ENCODE results near the gene C1QTNF2.

The C1QTNF2 gene

GRCh38 chr5:160327818-160328217, 42.6 kb downstream of the C1QTNF2 start:
- no peak for DNase-seq (ENCODE audit: low read depth)
- H3K4me3 ChIP-seq (ENCODE audit: low read length), result no peak overlapping the region
- no peak for TF ChIP-seq CTCF (conservative IDR thresholded peaks at IDR 0.05; ENCODE audit: low read depth, low read length)

GRCh38 chr5:160326981-160327380, 43.4 kb downstream of the C1QTNF2 start:
- DNase-seq (ENCODE audit: low read depth), result no peak
- H3K4me3 ChIP-seq (ENCODE audit: low read length), result no peak overlapping the region
- no peak for TF ChIP-seq CTCF (conservative IDR thresholded peaks at IDR 0.05; ENCODE audit: low read depth, low read length)

- no peak for TF ChIP-seq CTCF (conservative IDR thresholded peaks at IDR 0.05; ENCODE audit: low read depth, low read length)
- DNase-seq (ENCODE audit: low read depth), result no peak
- H3K4me3 ChIP-seq (ENCODE audit: low read length), result no peak overlapping the region
Measured at GRCh38 chr5:160325716-160326115, 44.7 kb downstream of the C1QTNF2 start.

GRCh38 chr5:160324886-160325285, 45.5 kb downstream of the C1QTNF2 start:
- no peak for TF ChIP-seq CTCF (conservative IDR thresholded peaks at IDR 0.05; ENCODE audit: low read depth, low read length)

GRCh38 chr5:160318409-160318808, 52.0 kb downstream of the C1QTNF2 start:
- no peak for DNase-seq (ENCODE audit: low read depth)
- TF ChIP-seq CTCF (conservative IDR thresholded peaks at IDR 0.05; ENCODE audit: low read depth, low read length), result no peak
- H3K4me3 ChIP-seq (ENCODE audit: low read length), result no peak overlapping the region

More at GRCh38 chr5:160324886-160325285, 45.5 kb downstream of the C1QTNF2 start:
- no peak overlapping the region for H3K4me3 ChIP-seq (ENCODE audit: low read length)
- DNase-seq (ENCODE audit: low read depth), result no peak

- TF ChIP-seq CTCF (conservative IDR thresholded peaks at IDR 0.05; ENCODE audit: low read depth, low read length), result no peak
- no peak for DNase-seq (ENCODE audit: low read depth)
- H3K4me3 ChIP-seq (ENCODE audit: low read length), result no peak overlapping the region
Measured at GRCh38 chr5:160317434-160317833, 53.0 kb downstream of the C1QTNF2 start.

GRCh38 chr5:160315968-160316367, 54.5 kb downstream of the C1QTNF2 start:
- TF ChIP-seq CTCF (conservative IDR thresholded peaks at IDR 0.05; ENCODE audit: low read depth, low read length), result no peak
- DNase-seq (ENCODE audit: low read depth), result no peak
- no peak overlapping the region for H3K4me3 ChIP-seq (ENCODE audit: low read length)

All from retinal pigment epithelial cell (primary cell).